AG09309 (cell line): ENCODE data around the gene BCAT1.

ENCODE experiments used
- DNase-seq: peaks from one replicate; pipeline ENCODE4 v3.0.0-alpha.2; 2010; ENCODE audit warnings: low read depth
- H3K4me3 ChIP-seq: 2 replicates; pipeline ENCODE4 v1.5.1; 2011; ENCODE audit warnings: mild to moderate bottlenecking, low read depth, low read length, moderate library complexity; ENCODE audit not compliant: control insufficient read depth
- CTCF ChIP-seq: IDR thresholded peaks from 2 replicates; pipeline ENCODE4 v1.5.1; 2011; ENCODE audit warnings: mild to moderate bottlenecking, low read depth, low read length, inconsistent platforms; ENCODE audit not compliant: insufficient read depth, control insufficient read depth; ENCODE audit errors: missing control alignments

BCAT1 gene

GRCh38 chr12:24977711-24978110 lies 28.8 kb upstream of the BCAT1 start:
- DNase-seq, result no peak
- H3K4me3 ChIP-seq, result no peak overlapping the region
- TF ChIP-seq CTCF, result no peak

- no peak for TF ChIP-seq CTCF
- no peak for DNase-seq
- no peak overlapping the region for H3K4me3 ChIP-seq
These were observed 28.2 kb upstream of the BCAT1 start for GRCh38 chr12:24977060-24977459.

DNA sequence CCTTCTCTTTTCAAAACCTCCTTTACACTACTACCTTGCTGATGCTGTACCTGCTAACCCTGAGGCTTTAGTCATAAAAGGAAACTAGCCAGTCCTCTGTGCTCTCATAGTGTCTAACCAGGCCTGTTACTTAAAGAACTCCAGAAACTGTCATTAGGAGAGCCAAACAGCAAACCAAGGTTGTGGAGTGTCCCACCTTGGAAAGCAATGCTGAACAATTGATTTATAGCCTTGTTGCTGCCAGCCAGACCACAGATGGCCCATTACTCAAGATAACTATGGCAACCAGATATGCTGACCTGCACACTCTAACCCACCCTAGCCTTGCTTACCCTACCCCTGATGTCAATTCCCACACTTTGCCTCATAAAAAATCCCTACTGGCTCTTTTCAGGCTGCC lies 26.5 kb upstream of the BCAT1 start:
- H3K4me3 ChIP-seq, result no peak overlapping the region
- no peak for TF ChIP-seq CTCF
- DNase-seq, result no peak

DNA sequence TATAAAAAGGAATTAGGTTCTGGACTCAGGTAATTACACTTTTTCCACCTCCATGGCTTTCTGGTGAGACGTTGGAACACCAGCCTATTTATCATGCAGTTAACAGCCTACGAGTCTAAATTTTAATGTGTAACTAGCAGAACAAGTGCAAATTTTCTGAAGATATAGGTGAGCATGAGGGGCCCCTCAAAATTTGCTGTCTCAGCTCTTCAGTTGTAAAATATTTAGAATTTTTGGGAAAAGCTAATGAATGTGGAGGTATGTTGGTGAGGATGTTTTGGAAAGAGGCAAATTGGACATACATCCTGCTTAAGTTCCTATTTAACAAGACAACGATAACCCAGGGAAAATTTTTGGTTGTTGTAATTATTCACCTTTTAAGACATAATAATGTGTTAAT lies 25.3 kb upstream of the BCAT1 start:
- no peak for TF ChIP-seq CTCF
- DNase-seq, result no peak
- H3K4me3 ChIP-seq, result no peak overlapping the region

DNA sequence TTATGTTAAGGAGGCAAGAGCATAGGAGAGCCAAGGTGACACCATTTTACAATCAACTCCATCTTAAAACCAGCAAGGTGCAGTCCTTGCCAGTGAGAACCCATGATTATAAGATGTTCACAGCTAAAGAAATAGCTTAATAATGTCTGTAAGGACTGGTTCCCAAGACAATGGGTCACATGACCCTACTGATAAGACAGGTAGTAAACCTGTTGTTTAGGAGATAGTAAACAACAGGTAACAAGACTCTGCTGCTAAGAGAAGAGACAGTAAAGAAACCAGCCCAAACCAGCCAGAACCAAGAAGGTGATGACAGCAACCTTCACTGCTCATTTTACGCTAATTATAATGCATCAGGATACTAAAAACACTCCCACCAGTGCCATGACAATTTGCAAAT lies 23.2 kb upstream of the BCAT1 start:
- no peak for TF ChIP-seq CTCF
- no peak overlapping the region for H3K4me3 ChIP-seq
- DNase-seq, result no peak

- DNase-seq, result no peak
- no peak for TF ChIP-seq CTCF
- no peak overlapping the region for H3K4me3 ChIP-seq
These were observed 21.3 kb upstream of the BCAT1 start for GRCh38 chr12:24970177-24970576.

- TF ChIP-seq CTCF, result no peak
- no peak overlapping the region for H3K4me3 ChIP-seq
- no peak for DNase-seq
These were observed 18.2 kb upstream of the BCAT1 start for GRCh38 chr12:24966951-24967564.
